Naive B cell (primary cell): Measurements from ENCODE around the gene EZH1. TPM values are rescaled to one million over a fixed set of nuclear protein-coding genes. Genes with fewer than 3 reads are reported as not detected.

Source experiments
- ATAC-seq, 2 donors: fragments of 150-1000 bp; cut with Tn5 transposase; 2 replicates each; pipeline ENCODE4 v1.10.0; 2021; ENCODE audit warnings: low read depth in 2 of 2, mild to moderate bottlenecking in 2 of 2, moderate library complexity in 2 of 2
- DNase-seq: peaks from one replicate; pipeline ENCODE4 v3.0.0; 2022
- H3K27ac Mint-ChIP-seq, 6 donors: one replicate each; pipeline ENCODE4 v1.8.0; 2020 to 2022; ENCODE audit warnings: mild to moderate bottlenecking in 6 of 6, mixed read lengths in 6 of 6, moderate library complexity in 5 of 6, inconsistent platforms in 2 of 6
- H3K27me3 Mint-ChIP-seq, 3 donors: one replicate each; pipeline ENCODE4 v1.8.0; 2021 to 2022; ENCODE audit warnings: mixed read lengths in 3 of 3, mild to moderate bottlenecking in 1 of 3
- H3K36me3 Mint-ChIP-seq, 2 donors: one replicate each; pipeline ENCODE4 v1.8.0; 2020 to 2022; ENCODE audit warnings: mixed read lengths in 2 of 2, inconsistent platforms in 1 of 2, mild to moderate bottlenecking in 1 of 2
- H3K4me1 Mint-ChIP-seq, 3 donors: one replicate each; pipeline ENCODE4 v1.8.0; 2020 to 2022; ENCODE audit warnings: mixed read lengths in 3 of 3, inconsistent platforms in 1 of 3, mild to moderate bottlenecking in 1 of 3, moderate library complexity in 1 of 3
- H3K4me3 Mint-ChIP-seq, 8 donors: one replicate each; pipeline ENCODE4 v1.8.0; 2020 to 2022; ENCODE audit warnings: mild to moderate bottlenecking in 8 of 8, mixed read lengths in 8 of 8, moderate library complexity in 8 of 8, inconsistent platforms in 2 of 8
- H3K9me3 Mint-ChIP-seq, 7 donors: one replicate each; pipeline ENCODE4 v1.8.0; 2020 to 2022; ENCODE audit warnings: mixed read lengths in 7 of 7, mild to moderate bottlenecking in 5 of 7, inconsistent platforms in 2 of 7, moderate library complexity in 1 of 7
- polyA plus RNA-seq, 6 donors: library from polyadenylated mRNA; unstranded; fragments of 300-500 nt; fragmentation: Illumina TruSeq; gene quantifications; one replicate each; pipeline ENCODE4 v1.2.3, GENCODE V29; 2021; ENCODE audit warnings: low read depth in 6 of 6

Gene EZH1
- polyA plus RNA-seq, 6 donors from 2014 or later: 8.2 to 63.4 (median 47.3) TPM

GRCh38 chr17:42659079-42659931 lies 85.5 kb downstream of the EZH1 start, which contains the start of gene TUBG2:
Gene TUBG2, plus strand, starts transcription at chr17:42659284. Its CDS starts 220 bp downstream, at chr17:42659504.
- Mint-ChIP-seq H3K9me3 (no peaks in the 10 kb centered on the region), H3K27ac (peak within 1 kb of the TSS in 3 of 6 donors; percentile 44 to 86 (median 54)), H3K27me3 (peaks cover 20 to 53% (median 28%) of the 10 kb centered on the region in 3 donors), H3K4me1 (peaks cover 20 to 29% (median 25%) of the 10 kb centered on the region in 3 donors), H3K36me3 (no peaks in the 10 kb centered on the region), H3K4me3 (peak within 1 kb of the TSS; percentile 77 to 95 (median 88))
- peak; percentile 71 to 72 for ATAC-seq
- peak; percentile 45 for DNase-seq

DNA sequence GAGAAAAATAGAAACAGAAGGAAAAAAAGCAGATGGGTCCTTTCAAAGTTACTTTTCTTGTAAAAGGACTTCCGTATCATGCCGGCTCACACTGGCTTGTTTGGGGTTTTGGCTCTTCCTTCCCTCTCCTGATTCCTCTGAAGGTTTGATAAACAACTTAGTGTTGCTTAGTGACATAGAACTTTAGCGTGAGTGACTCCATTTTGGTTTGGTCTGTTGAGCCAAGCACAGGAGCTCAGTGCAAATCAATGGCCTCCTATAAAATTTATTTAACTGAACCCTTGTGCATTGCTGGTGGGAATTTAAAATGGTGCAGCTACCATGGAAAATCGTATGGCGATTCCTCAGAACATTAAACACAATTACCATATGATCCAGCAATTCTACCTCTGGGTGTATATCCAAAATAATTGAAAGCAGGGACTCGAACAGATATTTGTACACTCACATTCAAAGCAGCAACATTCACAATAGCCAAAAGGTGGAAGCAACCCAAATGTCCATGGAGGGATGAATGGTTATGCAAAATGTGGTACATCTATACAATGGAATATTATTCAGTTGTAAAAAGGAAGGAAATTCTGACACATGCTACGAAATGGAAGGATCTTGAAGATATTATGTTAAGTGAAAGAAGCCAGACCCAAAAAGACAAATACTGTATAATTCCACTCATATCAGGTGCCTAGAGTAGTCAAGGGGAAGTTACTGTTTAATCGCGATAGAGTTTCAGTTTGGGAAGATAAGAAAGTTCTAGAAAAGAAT lies 86.8 kb downstream of the EZH1 start:
- peaks cover 29 to 66% (median 41%) of the 10 kb centered on the region in 3 donors for H3K27me3 Mint-ChIP-seq
- no peaks in the 10 kb centered on the region for H3K9me3 Mint-ChIP-seq
- no peaks in the 10 kb centered on the region for H3K36me3 Mint-ChIP-seq
- ATAC-seq: no peak
- no peak for DNase-seq
- no peak overlapping the region for H3K27ac Mint-ChIP-seq
- peaks cover 25 to 36% (median 27%) of the 10 kb centered on the region in 3 donors for H3K4me1 Mint-ChIP-seq
- H3K4me3 Mint-ChIP-seq: peak overlapping the region in 7 of 8 donors; percentile 28 to 95 (median 84)

- Mint-ChIP-seq H3K9me3 (no peaks in the 10 kb centered on the region), H3K27me3 (peaks cover 34 to 78% (median 51%) of the 10 kb centered on the region in 3 donors), H3K27ac (no peak overlapping the region), H3K36me3 (no peaks in the 10 kb centered on the region), H3K4me3 (peak overlapping the region in 1 of 8 donors; percentile 33), H3K4me1 (peaks cover 23 to 36% (median 27%) of the 10 kb centered on the region in 3 donors)
- DNase-seq (no peak), ATAC-seq (no peak)
These were observed 89.3 kb downstream of the EZH1 start for GRCh38 chr17:42655528-42655927.

DNA sequence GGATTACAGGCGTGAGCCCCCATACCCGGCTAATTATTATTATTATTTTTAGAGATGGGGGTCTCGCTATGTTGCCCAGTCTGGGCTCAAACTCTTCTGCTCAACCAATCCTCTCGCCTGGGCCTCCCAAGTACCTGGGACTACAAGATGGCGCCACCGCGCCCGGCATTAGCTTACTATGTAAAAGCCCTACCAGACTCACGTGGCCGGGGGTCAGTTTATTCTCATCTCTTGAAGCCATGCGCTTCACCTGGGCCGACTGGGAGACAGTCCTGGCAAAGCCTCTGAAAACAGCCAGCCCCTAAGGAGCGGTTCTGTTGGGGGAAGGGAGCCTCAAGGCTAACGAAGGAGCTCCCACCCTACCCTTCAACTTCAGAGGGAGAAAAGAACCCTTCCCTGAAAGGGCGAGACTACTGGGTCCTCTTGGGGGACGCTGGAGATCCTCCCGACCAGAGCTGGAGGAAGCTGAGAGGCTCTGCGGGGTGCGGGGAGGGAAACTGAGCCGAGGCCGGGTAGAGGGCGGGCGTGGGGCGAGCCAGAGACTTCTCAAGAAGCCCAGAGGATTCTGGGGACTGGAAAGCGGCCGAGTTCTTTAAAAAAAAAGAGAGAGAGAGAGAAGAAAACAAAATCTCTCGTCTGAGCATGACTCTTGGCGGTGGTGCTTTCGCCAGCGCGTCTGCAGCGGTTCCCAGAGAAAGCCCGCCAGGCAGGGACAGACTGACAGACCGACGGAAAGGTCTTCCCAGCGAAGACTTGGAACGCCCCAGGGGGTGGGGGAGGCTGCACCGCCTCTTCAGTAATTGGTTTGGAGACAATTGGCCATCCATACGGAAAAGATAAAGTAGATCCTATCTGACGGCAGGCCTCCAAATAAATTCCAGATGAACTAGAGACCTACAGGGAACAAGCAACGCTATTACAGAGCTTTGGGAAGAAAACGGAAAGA lies 91.4 kb downstream of the EZH1 start:
- Mint-ChIP-seq H3K27me3 (peaks cover 38 to 77% (median 62%) of the 10 kb centered on the region in 3 donors), H3K27ac (peak overlapping the region in 1 of 6 donors; percentile 61), H3K4me1 (peaks cover 11 to 19% (median 17%) of the 10 kb centered on the region in 3 donors), H3K36me3 (no peaks in the 10 kb centered on the region), H3K9me3 (no peaks in the 10 kb centered on the region), H3K4me3 (peak overlapping the region in 1 of 8 donors; percentile 28)
- no peak for DNase-seq
- ATAC-seq: no peak

DNA sequence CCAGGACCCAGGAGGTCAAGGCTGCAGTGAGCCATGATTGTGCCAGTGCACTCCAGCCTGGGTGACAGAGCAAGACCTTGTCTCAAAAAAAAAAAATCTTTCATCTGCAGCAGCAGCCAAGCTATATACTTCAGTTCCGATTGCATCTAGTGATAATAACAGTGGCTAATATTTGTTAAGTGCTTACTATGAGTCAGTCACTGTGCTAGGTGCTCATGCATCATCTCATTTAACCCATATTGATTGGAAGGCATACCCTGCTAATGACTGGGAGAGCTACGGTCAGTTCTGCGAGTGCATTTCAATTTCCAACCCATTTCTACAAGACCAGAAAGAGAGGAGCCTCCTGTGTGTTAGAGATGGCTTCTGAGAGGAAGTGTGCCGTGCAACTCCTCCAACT lies 93.4 kb downstream of the EZH1 start:
- DNase-seq (no peak), ATAC-seq (no peak)
- Mint-ChIP-seq H3K27me3 (peaks cover 39 to 74% (median 66%) of the 10 kb centered on the region in 3 donors), H3K9me3 (no peaks in the 10 kb centered on the region), H3K4me1 (peaks cover 18 to 29% (median 20%) of the 10 kb centered on the region in 3 donors), H3K4me3 (no peak overlapping the region), H3K36me3 (no peaks in the 10 kb centered on the region), H3K27ac (no peak overlapping the region)

Other genes with a start within 250 kb of the EZH1 start
- 10 to 100 TPM; 17.1 to 34.9 (median 23.6) TPM for gene NAGLU, start 208.8 kb downstream of the EZH1 start, polyA plus RNA-seq
- 1 to 10 TPM in 2 of 6 donors, under 1 TPM in 3, not detected in 1; 0.55 to 1.6 (median 0.90) TPM for gene HSD17B1, start 192.1 kb downstream of the EZH1 start, polyA plus RNA-seq
- gene COASY, start 182.9 kb downstream of the EZH1 start, polyA plus RNA-seq: 100 to 1,000 TPM in 1 of 6 donors, 10 to 100 TPM in 5; 40.6 to 104 (median 55.5) TPM
- 10 to 100 TPM; 26.7 to 48.2 (median 32.9) TPM for gene MLX, start 177.9 kb downstream of the EZH1 start, polyA plus RNA-seq
- gene PSMC3IP, start 167.3 kb downstream of the EZH1 start, polyA plus RNA-seq: 1 to 10 TPM in 5 of 6 donors, not detected in 1; 1.5 to 2.9 (median 2.4) TPM
- gene RETREG3, start 135.7 kb downstream of the EZH1 start, polyA plus RNA-seq: 100 to 1,000 TPM; 132 to 161 (median 140) TPM
- gene TUBG1, start 135.4 kb downstream of the EZH1 start, polyA plus RNA-seq: 10 to 100 TPM in 1 of 6 donors, 1 to 10 TPM in 4, not detected in 1; 4.2 to 10.2 (median 6.8) TPM
- 1 to 10 TPM in 5 of 6 donors, under 1 TPM in 1; 0.39 to 3.3 (median 1.5) TPM for gene TUBG2, start 85.8 kb downstream of the EZH1 start, polyA plus RNA-seq
- not detected for gene PLEKHH3, start 68.0 kb downstream of the EZH1 start, polyA plus RNA-seq
- 1 to 10 TPM in 1 of 6 donors, under 1 TPM in 2, not detected in 3; 0.27 to 1.8 (median 0.93) TPM for gene CCR10, start 63.2 kb downstream of the EZH1 start, polyA plus RNA-seq
- under 1 TPM in 5 of 6 donors, not detected in 1; 0.19 to 1.00 (median 0.39) TPM for gene CNTNAP1, start 62.5 kb downstream of the EZH1 start, polyA plus RNA-seq
- gene RAMP2, start 16.2 kb upstream of the EZH1 start, polyA plus RNA-seq: not detected
- 10 to 100 TPM; 44.3 to 61.0 (median 56.5) TPM for gene VPS25, start 28.4 kb upstream of the EZH1 start, polyA plus RNA-seq
- under 1 TPM in 1 of 6 donors, not detected in 5; 0.10 TPM for gene WNK4, start 35.6 kb upstream of the EZH1 start, polyA plus RNA-seq
- gene COA3, start 53.7 kb upstream of the EZH1 start, polyA plus RNA-seq: 100 to 1,000 TPM; 117 to 157 (median 133) TPM
- under 1 TPM in 5 of 6 donors, not detected in 1; 0.17 to 0.74 (median 0.70) TPM for gene CNTD1, start 53.8 kb upstream of the EZH1 start, polyA plus RNA-seq
- 100 to 1,000 TPM; 136 to 212 (median 150) TPM for gene BECN1, start 79.2 kb upstream of the EZH1 start, polyA plus RNA-seq
- 100 to 1,000 TPM in 5 of 6 donors, 10 to 100 TPM in 1; 92.2 to 148 (median 115) TPM for gene PSME3, start 88.4 kb upstream of the EZH1 start, polyA plus RNA-seq
- gene AOC2, start 99.5 kb upstream of the EZH1 start, polyA plus RNA-seq: under 1 TPM in 2 of 6 donors, not detected in 4; 0.24 to 0.43 TPM
- not detected for gene AOC3, start 106.2 kb upstream of the EZH1 start, polyA plus RNA-seq
- gene G6PC1, start 155.8 kb upstream of the EZH1 start, polyA plus RNA-seq: not detected
- 10 to 100 TPM; 34.4 to 58.3 (median 41.2) TPM for gene AARSD1, start 219.4 kb upstream of the EZH1 start, polyA plus RNA-seq
- gene PTGES3L, start 235.0 kb upstream of the EZH1 start, polyA plus RNA-seq: under 1 TPM in 3 of 6 donors, not detected in 3; 0.33 to 0.47 (median 0.45) TPM
- gene RUNDC1, start 235.5 kb upstream of the EZH1 start, polyA plus RNA-seq: 10 to 100 TPM; 15.3 to 39.6 (median 26.2) TPM